NCI-H2107 treated with DMSO at 0.1 percent for 48 hours (cell line): ENCODE results near the gene SEMA5B.

ENCODE experiments used
- DNase-seq: peaks from one replicate; lab custom pipeline; 2025; ENCODE audit not compliant: unreplicated experiment; lab: John Stamatoyannopoulos, UW

The SEMA5B gene

GRCh38 chr3:123055352-123055751 is 27.8 kb upstream of the SEMA5B start:
- no peak for DNase-seq

- no peak for DNase-seq
Observed at GRCh38 chr3:123054931-123055330, 27.4 kb upstream of the SEMA5B start.

GRCh38 chr3:123054109-123054778 is 26.7 kb upstream of the SEMA5B start:
- no peak for DNase-seq

- DNase-seq: no peak
Observed at GRCh38 chr3:123053107-123053506, 25.5 kb upstream of the SEMA5B start.

GRCh38 chr3:123050666-123051065 is 23.1 kb upstream of the SEMA5B start:
- no peak for DNase-seq

- DNase-seq: no peak
Observed at GRCh38 chr3:123048480-123049237, 21.1 kb upstream of the SEMA5B start.

- no peak for DNase-seq
Observed at GRCh38 chr3:123047062-123047319, 19.4 kb upstream of the SEMA5B start.

- no peak for DNase-seq
Observed at GRCh38 chr3:123046262-123047061, 18.9 kb upstream of the SEMA5B start.

GRCh38 chr3:123044981-123045763 is 17.6 kb upstream of the SEMA5B start:
- no peak for DNase-seq

GRCh38 chr3:123042413-123042812 is 14.8 kb upstream of the SEMA5B start:
- no peak for DNase-seq

- no peak for DNase-seq
Observed at GRCh38 chr3:123039178-123039577, 11.6 kb upstream of the SEMA5B start.

GRCh38 chr3:123038751-123039150 is 11.2 kb upstream of the SEMA5B start:
- no peak for DNase-seq

GRCh38 chr3:123037015-123037375 is 9.4 kb upstream of the SEMA5B start:
- DNase-seq: no peak

GRCh38 chr3:123036352-123037014 is 8.9 kb upstream of the SEMA5B start:
- no peak for DNase-seq

- no peak for DNase-seq
Observed at GRCh38 chr3:123034996-123035395, 7.4 kb upstream of the SEMA5B start.

- DNase-seq: no peak
Observed at GRCh38 chr3:123034120-123034519, 6.6 kb upstream of the SEMA5B start.

- DNase-seq: no peak
Observed at GRCh38 chr3:123032057-123032456, 4.5 kb upstream of the SEMA5B start.

- DNase-seq: no peak
Observed at GRCh38 chr3:123031051-123031450, 3.5 kb upstream of the SEMA5B start.

GRCh38 chr3:123028233-123028828 is 768 bp upstream of the SEMA5B start:
- DNase-seq: peak; percentile 75

- DNase-seq: no peak
Observed at GRCh38 chr3:123026565-123027291, 835 bp downstream of the SEMA5B start.
